H1 (cell line): ENCODE measurements around the gene CABP1. TPM values are rescaled to one million over a fixed set of nuclear protein-coding genes. Genes with fewer than 3 reads are reported as not detected.

Experiments
- CTCF ChIA-PET: fragments of 300-600 bp; sonication (Branson Sonifier 250); formaldehyde crosslinking; loops from one replicate; lab custom pipeline; 2021; ENCODE audit not compliant: partially characterized antibody; lab: Charles Lee
- POLR2A ChIA-PET: fragments of 300-600 bp; sonication (Branson Sonifier 250); formaldehyde crosslinking; loops from one replicate; lab custom pipeline; 2021; ENCODE audit warnings: inconsistent platforms; ENCODE audit not compliant: partially characterized antibody; lab: Charles Lee
- DNase-seq, 2 experiments: peaks; one replicate each; pipeline versions ENCODE4 v3.0.0 to v3.0.0-alpha.2; 2010 to 2022; ENCODE audit warnings: low spot score in 2 of 2, low read depth in 1 of 2, mixed read lengths in 1 of 2
- FAIRE-seq: peaks from 2 replicates; lab custom pipeline; 2011; peaks lifted over from hg19 to GRCh38; lab: Jason Lieb, UNC
- H2AFZ ChIP-seq: 2 replicates; pipeline ENCODE4 v1.8.1; 2012; ENCODE audit warnings: low read length, inconsistent platforms
- H2AK5ac ChIP-seq: 2 replicates; pipeline ENCODE4 v1.6.1; 2013; ENCODE audit warnings: low read depth, low read length
- H2BK120ac ChIP-seq: replicated peaks from 2 replicates; pipeline ENCODE3; 2013; ENCODE audit warnings: low read depth, low read length, inconsistent platforms
- H2BK12ac ChIP-seq: 2 replicates; pipeline ENCODE4 v1.6.1; 2013; ENCODE audit warnings: low read depth, low read length
- H2BK15ac ChIP-seq: 2 replicates; pipeline ENCODE4 v1.6.1; 2013; ENCODE audit warnings: low read length
- H2BK20ac ChIP-seq: 2 replicates; pipeline ENCODE4 v1.6.1; 2013; ENCODE audit warnings: low read length
- H2BK5ac ChIP-seq: 2 replicates; pipeline ENCODE4 v1.6.1; 2013; ENCODE audit warnings: low read depth, low read length
- H3K14ac ChIP-seq: 2 replicates; pipeline ENCODE4 v1.6.1; 2013; ENCODE audit warnings: inconsistent platforms; ENCODE audit not compliant: insufficient read length
- H3K18ac ChIP-seq: 2 replicates; pipeline ENCODE4 v1.6.1; 2013; ENCODE audit warnings: low read length; ENCODE audit errors: extremely low read depth
- H3K23ac ChIP-seq: 2 replicates; pipeline ENCODE4 v1.6.1; 2013; ENCODE audit warnings: inconsistent platforms; ENCODE audit not compliant: insufficient read length
- H3K23me2 ChIP-seq: 2 replicates; pipeline ENCODE4 v1.6.1; 2013; ENCODE audit warnings: low read depth, low read length
- H3K27ac ChIP-seq: 2 replicates; pipeline ENCODE4 v1.6.1; 2011; ENCODE audit warnings: low read depth, low read length, inconsistent platforms
- H3K27me3 ChIP-seq, 4 experiments: replicated peaks in 1 of 4; 1 replicate in 1 of 4; 2 replicates in 3 of 4; pipeline versions ENCODE4 v1.6.1 to v1.8.1; 2011 to 2013; ENCODE audit warnings: low read length in 3 of 4, mild to moderate bottlenecking in 3 of 4, inconsistent platforms in 2 of 4, mixed read lengths in 2 of 4, moderate library complexity in 1 of 4; ENCODE audit not compliant: control insufficient read depth in 3 of 4, insufficient read depth in 3 of 4; ENCODE audit errors: extremely low read depth in 1 of 4
- H3K36me3 ChIP-seq, 4 experiments: 2 replicates each; pipeline versions ENCODE4 v1.6.1 to v1.8.1; 2011 to 2013; ENCODE audit warnings: mild to moderate bottlenecking in 4 of 4, low read length in 3 of 4, moderate library complexity in 2 of 4, control low read depth in 1 of 4, inconsistent platforms in 1 of 4; ENCODE audit not compliant: insufficient read depth in 4 of 4, control insufficient read depth in 2 of 4
- H3K4ac ChIP-seq: replicated peaks from 2 replicates; pipeline ENCODE3; 2013; ENCODE audit warnings: low read length, low read depth, mixed read lengths, inconsistent platforms; ENCODE audit not compliant: insufficient read length
- H3K4me1 ChIP-seq, 4 experiments: replicated peaks in 1 of 4; 1 replicate in 1 of 4; 2 replicates in 3 of 4; pipeline versions ENCODE4 v1.6.1 to v1.8.1; 2011 to 2013; ENCODE audit warnings: low read length in 3 of 4, inconsistent platforms in 2 of 4, mixed read lengths in 1 of 4; ENCODE audit not compliant: insufficient read depth in 4 of 4, control insufficient read depth in 3 of 4
- H3K4me2 ChIP-seq, 2 experiments: 2 replicates each; pipeline versions ENCODE4 v1.6.1 to v1.8.1; 2011 to 2013; ENCODE audit warnings: low read depth in 2 of 2, low read length in 2 of 2, control low read depth in 1 of 2, inconsistent platforms in 1 of 2, mild to moderate bottlenecking in 1 of 2; ENCODE audit not compliant: insufficient read depth in 1 of 2
- H3K4me3 ChIP-seq, 4 experiments: fragments of 200-600, 300-600 bp in 1 of 4; sonication (generic), shearing (Covaris generic), sonication (Bioruptor Twin) in 1 of 4; 2 replicates each; pipeline versions ENCODE4 v1.5.1 to v1.8.1; 2011 to 2016; ENCODE audit warnings: low read length in 4 of 4, low read depth in 3 of 4, control low read depth in 2 of 4, inconsistent platforms in 2 of 4, mild to moderate bottlenecking in 2 of 4, mixed read lengths in 1 of 4, moderate library complexity in 1 of 4; ENCODE audit not compliant: insufficient read depth in 2 of 4; ENCODE audit errors: extremely low read depth in 1 of 4
- H3K56ac ChIP-seq: replicated peaks from 2 replicates; pipeline ENCODE3; 2013; ENCODE audit warnings: low read depth, mild to moderate bottlenecking, mixed read lengths, low read length, inconsistent platforms; ENCODE audit not compliant: insufficient read length
- H3K79me1 ChIP-seq: 2 replicates; pipeline ENCODE4 v1.6.1; 2013; ENCODE audit warnings: low read depth, low read length, control low read depth
- H3K79me2 ChIP-seq, 2 experiments: 2 replicates each; pipeline versions ENCODE4 v1.6.1 to v1.8.1; 2012 to 2013; ENCODE audit warnings: low read length in 2 of 2, mild to moderate bottlenecking in 2 of 2, inconsistent platforms in 1 of 2; ENCODE audit not compliant: insufficient read depth in 2 of 2, control insufficient read depth in 1 of 2
- H3K9ac ChIP-seq, 4 experiments: replicated peaks in 1 of 4; 1 replicate in 1 of 4; 2 replicates in 3 of 4; pipeline versions ENCODE4 v1.6.1 to v1.8.1; 2011 to 2013; ENCODE audit warnings: low read depth in 3 of 4, low read length in 3 of 4, control low read depth in 2 of 4, mild to moderate bottlenecking in 2 of 4, moderate library complexity in 2 of 4, inconsistent platforms in 1 of 4; ENCODE audit errors: extremely low read depth in 1 of 4
- H3K9me3 ChIP-seq, 2 experiments: 2 replicates each; pipeline versions ENCODE4 v1.6.1 to v1.8.1; 2012 to 2013; ENCODE audit warnings: mild to moderate bottlenecking in 2 of 2, moderate library complexity in 2 of 2, control low read depth in 1 of 2, inconsistent platforms in 1 of 2, low read depth in 1 of 2, low read length in 1 of 2, mixed read lengths in 1 of 2; ENCODE audit not compliant: insufficient read depth in 2 of 2
- H4K20me1 ChIP-seq, 2 experiments: replicated peaks in 1 of 2; 2 replicates each; pipeline versions ENCODE3 to v1.8.1; 2011 to 2013; ENCODE audit warnings: inconsistent platforms in 2 of 2, low read length in 2 of 2, mild to moderate bottlenecking in 1 of 2; ENCODE audit not compliant: insufficient read depth in 2 of 2, control insufficient read depth in 1 of 2
- H4K5ac ChIP-seq: 2 replicates; pipeline ENCODE4 v1.6.1; 2013; ENCODE audit warnings: low read length, low read depth, mixed read lengths, inconsistent platforms; ENCODE audit not compliant: insufficient read length
- H4K8ac ChIP-seq: 2 replicates; pipeline ENCODE4 v1.8.0; 2013; ENCODE audit warnings: mild to moderate bottlenecking, moderate library complexity, low read length, inconsistent platforms; ENCODE audit not compliant: insufficient read depth; ENCODE audit errors: extremely low read depth
- H4K91ac ChIP-seq: replicated peaks from 2 replicates; pipeline ENCODE3; 2013; ENCODE audit warnings: low read length, mixed read lengths, inconsistent platforms; ENCODE audit not compliant: insufficient read length
- ASH2L ChIP-seq: fragments of 200-600, 300-600 bp; sonication (generic); IDR thresholded peaks from one replicate; pipeline ENCODE4 v1.7.1; 2017; ENCODE audit warnings: low read length
- YY1 ChIP-seq: IDR thresholded peaks from 2 replicates; pipeline ENCODE4 v1.6.1; 2011; ENCODE audit warnings: low read depth, mild to moderate bottlenecking, low read length
- WGBS, 2 experiments: shearing (Covaris generic) in 1 of 2; methylation state at CpG; one replicate each; pipeline versions ENCODE4 v1.1.6 to v1.1.7; 2013 to 2015; ENCODE audit warnings: low lambda C conversion rate in 2 of 2, mixed read lengths in 2 of 2, inconsistent platforms in 1 of 2, low coverage in 1 of 2, missing lambda C conversion rate in 1 of 2; ENCODE audit not compliant: insufficient replicate concordance in 2 of 2, insufficient coverage in 1 of 2, insufficient read length in 1 of 2; ENCODE audit errors: extremely low coverage in 1 of 2, missing lambda C conversion rate in 1 of 2; 5-methylcytosine and 5-hydroxymethylcytosine counted together
- polyA plus RNA-seq, 7 experiments: library from polyadenylated mRNA; depleted of rRNA in 3 of 7; stranded (reverse) in 5 of 7; unstranded in 2 of 7; fragments of >200 nt in 5 of 7; fragments of 200-250 nt in 2 of 7; gene quantifications; 1 replicate in 5 of 7; 2 replicates in 1 of 7; 4 replicates in 1 of 7; pipeline versions ENCODE4 v1.2.1 to v1.2.3, GENCODE V29; 2011 to 2013; ENCODE audit warnings: missing spikeins in 2 of 7, mixed read lengths in 2 of 7
- total RNA-seq: library from RNA; stranded (reverse); fragmentation: NEBNext Ultra II Directional; extraction: Animal tissue kit (Norgen Biotek cat#: 25700); gene quantifications from 2 replicates; pipeline ENCODE4 v1.2.1, GENCODE V29; 2021

CABP1 gene
- total and polyA plus RNA-seq, 2 of the 8 experiments (the other 6 are each of a cell fraction or from before 2014, with no cell fraction given): 3.9 to 7.4 TPM

DNA sequence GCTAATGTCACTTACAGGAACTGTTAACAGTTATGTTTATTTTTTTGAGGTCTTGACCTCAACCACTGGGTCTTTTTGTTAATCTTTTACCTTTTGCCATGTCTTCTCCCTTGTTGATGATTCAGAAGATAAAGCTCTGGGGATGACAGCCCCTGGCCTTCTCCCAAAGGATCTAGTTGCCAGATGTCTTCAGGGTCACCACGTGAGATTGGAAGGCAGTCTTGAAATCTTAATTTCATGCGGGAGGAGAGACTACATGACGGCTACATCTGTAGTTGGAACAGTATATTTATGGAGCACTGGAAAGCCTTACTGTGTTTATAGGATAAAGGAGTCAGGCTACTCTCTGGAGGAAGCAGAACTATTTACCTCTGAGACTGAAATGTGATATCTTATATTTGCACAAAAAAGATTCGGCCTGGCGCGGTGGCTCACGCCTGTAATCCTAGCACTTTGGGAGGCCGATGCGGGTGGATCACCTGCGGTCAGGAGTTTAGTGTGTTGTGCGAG is 52.2 kb downstream of the CABP1 start:
- Histone ChIP-seq H2BK12ac (no peak overlapping the region), H3K27me3 (no peaks in the 10 kb centered on the region), H3K4me2 (peak overlapping the region in 1 of 2 experiments; percentile 61; a peak in 2 of 4 replicates), H4K91ac (no peak overlapping the region), H3K9me3 (no peaks in the 10 kb centered on the region), H2AK5ac (0 out of 2 replicates have a peak overlapping the region, but pooled peaks have one; percentile 71), H2AFZ (no peak overlapping the region), H2BK15ac (no peak overlapping the region), H2BK20ac (no peak overlapping the region), H2BK120ac (no peak overlapping the region), H3K4me3 (no peak overlapping the region), H4K20me1 (peaks cover 20 to 22% of the 10 kb centered on the region in 2 experiments), H4K8ac (no peak overlapping the region), H3K79me1 (peaks cover 11% of the 10 kb centered on the region; the same call in 1 of the 2 replicates), H3K4ac (no peak overlapping the region), H2BK5ac (no peak overlapping the region), H3K56ac (no peak overlapping the region), H3K14ac (no peak overlapping the region), H3K79me2 (peaks cover 40 to 79% of the 10 kb centered on the region in 2 experiments), H3K9ac (no peak overlapping the region), H3K4me1 (peaks cover 6 to 22% (median 16%) of the 10 kb centered on the region in 4 experiments; a peak in 6 of 7 replicates), H3K27ac (no peak overlapping the region), H3K18ac (no peak overlapping the region), H3K36me3 (peaks cover 10 to 37% (median 35%) of the 10 kb centered on the region in 4 experiments), H4K5ac (no peak overlapping the region), H3K23ac (no peak overlapping the region), H3K23me2 (peaks cover 13% of the 10 kb centered on the region)
- 87% methylated on average over 11 of the region's 11 CpGs; no CpG with 5 or more reads in 1 of the 2 experiments for WGBS, 2 experiments
- no peak for FAIRE-seq
- ChIA-PET CTCF (interaction anchor here (0.9 to 10.4 kb wide), 4 partner anchors 12 to 109 kb away, joined by 3 to 87 read pairs (median 3); no protein-coding TSS in a partner anchor), POLR2A (interaction anchor here (0.9 to 1.4 kb wide), 4 partner anchors 13 to 48 kb away, joined by 3 to 5 read pairs (median 4); no protein-coding TSS in a partner anchor)
- DNase-seq: no peak
- no peak for TF ChIP-seq ASH2L
- no peak for TF ChIP-seq YY1
